Liver (tissue), 9 donors: ENCODE results near the gene UBE2K. TPM values are rescaled to one million over a fixed set of nuclear protein-coding genes. Genes with fewer than 3 reads are reported as not detected.

Experiments
- DNase-seq: peaks from one replicate; pipeline ENCODE4 v3.0.0-alpha.2; 2017; ENCODE audit warnings: low spot score
- H3K27ac ChIP-seq, 2 donors: one replicate each; pipeline ENCODE4 v1.7.0; 2013; ENCODE audit warnings: inconsistent platforms in 2 of 2, low read length in 2 of 2, control low read depth in 1 of 2, low read depth in 1 of 2, mild to moderate bottlenecking in 1 of 2
- H3K27me3 ChIP-seq, 4 donors: one replicate each; pipeline versions ENCODE4 v1.6.1 to v1.7.0; 2013; ENCODE audit warnings: low read length in 3 of 4, inconsistent platforms in 1 of 4, mild to moderate bottlenecking in 1 of 4, moderate library complexity in 1 of 4; ENCODE audit not compliant: control insufficient read depth in 4 of 4, insufficient read depth in 4 of 4
- H3K36me3 ChIP-seq, 4 donors: one replicate each; pipeline versions ENCODE4 v1.6.1 to v1.7.0; 2013; ENCODE audit warnings: low read length in 3 of 4, mild to moderate bottlenecking in 3 of 4, low read depth in 1 of 4, moderate library complexity in 1 of 4; ENCODE audit not compliant: control insufficient read depth in 4 of 4, insufficient read depth in 3 of 4
- H3K4me1 ChIP-seq, 4 donors: one replicate each; pipeline versions ENCODE4 v1.6.1 to v1.7.0; 2013; ENCODE audit warnings: low read length in 3 of 4, mild to moderate bottlenecking in 3 of 4, moderate library complexity in 1 of 4; ENCODE audit not compliant: control insufficient read depth in 4 of 4, insufficient read depth in 4 of 4
- H3K4me3 ChIP-seq, 3 donors: one replicate each; pipeline versions ENCODE4 v1.6.1 to v1.7.0; 2013; ENCODE audit warnings: low read length in 3 of 3, control low read depth in 1 of 3, low read depth in 1 of 3, mild to moderate bottlenecking in 1 of 3
- H3K9ac ChIP-seq, 2 donors: one replicate each; pipeline ENCODE4 v1.7.0; 2013; ENCODE audit warnings: low read length in 2 of 2, mild to moderate bottlenecking in 2 of 2, moderate library complexity in 2 of 2, control low read depth in 1 of 2, low read depth in 1 of 2
- H3K9me3 ChIP-seq, 4 donors: one replicate each; pipeline versions ENCODE4 v1.6.1 to v1.7.0; 2013; ENCODE audit warnings: low read length in 3 of 4; ENCODE audit not compliant: control insufficient read depth in 4 of 4
- EGR1 ChIP-seq, 2 donors: IDR thresholded peaks; 2 replicates each; pipeline ENCODE4 v1.6.1; 2016 to 2018; ENCODE audit warnings: antibody characterized with exemption in 2 of 2, low read depth in 2 of 2
- FOXA1 ChIP-seq: IDR thresholded peaks from 2 replicates; pipeline ENCODE4 v1.6.1; 2016; ENCODE audit warnings: antibody characterized with exemption
- FOXA2 ChIP-seq: IDR thresholded peaks from 2 replicates; pipeline ENCODE4 v1.6.1; 2016; ENCODE audit warnings: antibody characterized with exemption
- GABPA ChIP-seq, 2 donors: IDR thresholded peaks in 1 of 2; conservative IDR thresholded peaks in 1 of 2; 2 replicates each; pipeline ENCODE4 v1.6.1; 2016; ENCODE audit warnings: antibody characterized with exemption in 2 of 2, mild to moderate bottlenecking in 1 of 2, moderate library complexity in 1 of 2
- HNF4A ChIP-seq, 2 donors: conservative IDR thresholded peaks; 2 replicates each; pipeline ENCODE4 v1.6.1; 2016; ENCODE audit warnings: antibody characterized with exemption in 2 of 2, mild to moderate bottlenecking in 2 of 2
- HNF4G ChIP-seq: IDR thresholded peaks from 2 replicates; pipeline ENCODE4 v1.6.1; 2016; ENCODE audit warnings: antibody characterized with exemption
- JUND ChIP-seq, 2 donors: IDR thresholded peaks; 2 replicates each; pipeline ENCODE4 v1.6.1; 2016; ENCODE audit warnings: antibody characterized with exemption in 2 of 2
- NR2F2 ChIP-seq: IDR thresholded peaks from 2 replicates; pipeline ENCODE4 v1.6.1; 2016; ENCODE audit warnings: antibody characterized with exemption
- RAD21 ChIP-seq, 2 donors: IDR thresholded peaks; 2 replicates each; pipeline ENCODE4 v1.6.1; 2016; ENCODE audit warnings: antibody characterized with exemption in 2 of 2, mild to moderate bottlenecking in 2 of 2
- RXRA ChIP-seq, 2 donors: IDR thresholded peaks; 2 replicates each; pipeline ENCODE4 v1.6.1; 2017 to 2018; ENCODE audit warnings: antibody characterized with exemption in 2 of 2, mild to moderate bottlenecking in 1 of 2
- SP1 ChIP-seq: IDR thresholded peaks from 2 replicates; pipeline ENCODE4 v1.6.1; 2018; ENCODE audit warnings: antibody characterized with exemption, mild to moderate bottlenecking
- TAF1 ChIP-seq: conservative IDR thresholded peaks from 2 replicates; pipeline ENCODE4 v1.6.1; 2016; ENCODE audit warnings: antibody characterized with exemption, mild to moderate bottlenecking
- YY1 ChIP-seq: IDR thresholded peaks from 2 replicates; pipeline ENCODE4 v1.6.1; 2016; ENCODE audit warnings: antibody characterized with exemption, mild to moderate bottlenecking
- WGBS: extraction: QIAGEN DNeasy Blood & Tissue Kit; methylation state at CpG from one replicate; pipeline ENCODE4 v1.1.7; 2013; 5-methylcytosine and 5-hydroxymethylcytosine counted together
- polyA plus RNA-seq, 2 donors: library from polyadenylated mRNA; stranded (reverse) in 1 of 2; unstranded in 1 of 2; fragments of 200-250 nt in 1 of 2; fragments of >200 nt in 1 of 2; fragmentation: Nextera tagmentation in 1 of 2; extraction: Ambion mirVana in 1 of 2; gene quantifications; one replicate each; pipeline versions ENCODE4 v1.2.1 to v1.2.3, GENCODE V29; 2013 to 2015
- total RNA-seq, 2 donors: library from RNA; depleted of rRNA; stranded (reverse); fragments of >200 nt; gene quantifications; one replicate each; pipeline ENCODE4 v1.2.3, GENCODE V29; 2014
- TF ChIP-seq, protein P1 (sequence below): IDR thresholded peaks from 2 replicates; pipeline ENCODE4 v1.6.1; 2016; ENCODE audit warnings: antibody characterized with exemption
- TF ChIP-seq, protein P2 (sequence below): IDR thresholded peaks from 2 replicates; pipeline ENCODE4 v1.6.1; 2016; ENCODE audit warnings: antibody characterized with exemption
- TF ChIP-seq, protein P3 (sequence below): IDR thresholded peaks from 2 replicates; pipeline ENCODE4 v1.6.1; 2016; ENCODE audit warnings: antibody characterized with exemption
- TF ChIP-seq, protein P4 (sequence below): fragments of 150-350 bp; IDR thresholded peaks from 2 replicates; pipeline ENCODE4 v1.5.1; 2017; ENCODE audit warnings: improper control_type of control experiment, low read depth, low read length; ENCODE audit not compliant: missing input control
- TF ChIP-seq, protein P5 (sequence below): IDR thresholded peaks from 2 replicates; pipeline ENCODE4 v1.6.1; 2016; ENCODE audit warnings: antibody characterized with exemption, mild to moderate bottlenecking
- donor health status: healthy.
- donor health status: healthy.
- donor health status: healthy.
- donor health status: healthy.
- donor health status: healthy.

Gene UBE2K
- total and polyA plus RNA-seq, 4 donors, result 21.5 to 45.3 (median 26.0) TPM

DNA sequence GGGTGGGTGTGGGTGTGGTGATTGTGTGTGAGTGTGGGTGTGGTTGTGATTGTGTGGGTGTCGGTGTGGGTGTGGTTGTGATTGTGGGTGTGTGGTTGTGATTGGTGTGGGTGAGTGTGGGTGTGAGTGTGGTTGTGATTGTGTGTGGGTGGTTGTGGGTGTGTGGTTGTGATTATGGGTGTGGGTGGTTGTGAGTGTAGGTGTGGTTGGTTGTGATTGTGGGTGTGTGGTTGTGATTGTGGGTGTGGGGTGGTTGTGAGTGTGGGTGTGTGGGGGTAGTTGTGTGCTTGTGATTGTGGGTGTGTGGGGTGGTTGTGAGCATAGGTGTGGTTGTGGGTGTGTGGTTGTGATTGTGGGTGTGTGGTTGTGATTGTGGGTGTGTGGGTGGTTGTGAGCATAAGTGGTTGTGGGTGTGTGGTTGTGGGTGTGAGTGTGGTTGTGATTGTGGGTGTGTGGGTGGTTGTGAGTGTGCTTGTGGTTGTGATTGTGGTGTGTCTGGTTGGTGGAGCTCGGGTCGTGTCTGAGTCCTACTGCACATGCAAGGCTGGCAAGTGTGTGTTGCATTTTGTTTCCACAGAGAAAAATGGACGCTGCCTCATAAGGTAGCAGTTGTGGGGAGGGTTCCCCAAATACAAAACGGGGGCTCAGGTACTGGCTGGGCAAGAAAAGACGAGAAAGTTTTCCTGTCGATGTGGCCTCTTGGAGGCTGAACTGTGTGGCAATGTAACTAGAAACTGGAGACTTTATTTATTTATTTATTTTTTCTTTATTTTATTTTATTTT, 116.7 kb downstream of the UBE2K start:
- Histone ChIP-seq H3K27me3 (no peaks in the 10 kb centered on the region), H3K4me3 (no peak overlapping the region), H3K9me3 (no peaks in the 10 kb centered on the region), H3K4me1 (no peaks in the 10 kb centered on the region), H3K9ac (no peak overlapping the region), H3K27ac (no peak overlapping the region), H3K36me3 (no peaks in the 10 kb centered on the region)
- 86% methylated on average over 7 of the region's 7 CpGs for WGBS
- no peak for DNase-seq
- no peak for TF ChIP-seq JUND (IDR thresholded peaks at IDR 0.05)
- TF ChIP-seq YY1, result no peak
- no peak for TF ChIP-seq SP1
- TF ChIP-seq FOXA1, result no peak
- TF ChIP-seq, protein P1, sequence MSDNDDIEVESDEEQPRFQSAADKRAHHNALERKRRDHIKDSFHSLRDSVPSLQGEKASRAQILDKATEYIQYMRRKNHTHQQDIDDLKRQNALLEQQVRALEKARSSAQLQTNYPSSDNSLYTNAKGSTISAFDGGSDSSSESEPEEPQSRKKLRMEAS, result no peak
- TF ChIP-seq TAF1, result no peak
- no peak for TF ChIP-seq EGR1 (IDR thresholded peaks at IDR 0.05; ENCODE audit: low read depth in 2 of 2)
- no peak for TF ChIP-seq RXRA (IDR thresholded peaks at IDR 0.05)
- TF ChIP-seq HNF4G, result no peak
- TF ChIP-seq RAD21 (IDR thresholded peaks at IDR 0.05), result no peak
- TF ChIP-seq NR2F2, result no peak
- no peak for TF ChIP-seq GABPA (IDR thresholded peaks at IDR 0.05 in 1 of 2, conservative IDR thresholded peaks at IDR 0.05 in 1 of 2)
- TF ChIP-seq, protein P2, sequence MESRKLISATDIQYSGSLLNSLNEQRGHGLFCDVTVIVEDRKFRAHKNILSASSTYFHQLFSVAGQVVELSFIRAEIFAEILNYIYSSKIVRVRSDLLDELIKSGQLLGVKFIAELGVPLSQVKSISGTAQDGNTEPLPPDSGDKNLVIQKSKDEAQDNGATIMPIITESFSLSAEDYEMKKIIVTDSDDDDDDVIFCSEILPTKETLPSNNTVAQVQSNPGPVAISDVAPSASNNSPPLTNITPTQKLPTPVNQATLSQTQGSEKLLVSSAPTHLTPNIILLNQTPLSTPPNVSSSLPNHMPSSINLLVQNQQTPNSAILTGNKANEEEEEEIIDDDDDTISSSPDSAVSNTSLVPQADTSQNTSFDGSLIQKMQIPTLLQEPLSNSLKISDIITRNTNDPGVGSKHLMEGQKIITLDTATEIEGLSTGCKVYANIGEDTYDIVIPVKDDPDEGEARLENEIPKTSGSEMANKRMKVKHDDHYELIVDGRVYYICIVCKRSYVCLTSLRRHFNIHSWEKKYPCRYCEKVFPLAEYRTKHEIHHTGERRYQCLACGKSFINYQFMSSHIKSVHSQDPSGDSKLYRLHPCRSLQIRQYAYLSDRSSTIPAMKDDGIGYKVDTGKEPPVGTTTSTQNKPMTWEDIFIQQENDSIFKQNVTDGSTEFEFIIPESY, result no peak
- no peak for TF ChIP-seq HNF4A (conservative IDR thresholded peaks at IDR 0.05)
- TF ChIP-seq, protein P3, sequence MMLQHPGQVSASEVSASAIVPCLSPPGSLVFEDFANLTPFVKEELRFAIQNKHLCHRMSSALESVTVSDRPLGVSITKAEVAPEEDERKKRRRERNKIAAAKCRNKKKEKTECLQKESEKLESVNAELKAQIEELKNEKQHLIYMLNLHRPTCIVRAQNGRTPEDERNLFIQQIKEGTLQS, result no peak
- no peak for TF ChIP-seq FOXA2
- TF ChIP-seq, protein P4, sequence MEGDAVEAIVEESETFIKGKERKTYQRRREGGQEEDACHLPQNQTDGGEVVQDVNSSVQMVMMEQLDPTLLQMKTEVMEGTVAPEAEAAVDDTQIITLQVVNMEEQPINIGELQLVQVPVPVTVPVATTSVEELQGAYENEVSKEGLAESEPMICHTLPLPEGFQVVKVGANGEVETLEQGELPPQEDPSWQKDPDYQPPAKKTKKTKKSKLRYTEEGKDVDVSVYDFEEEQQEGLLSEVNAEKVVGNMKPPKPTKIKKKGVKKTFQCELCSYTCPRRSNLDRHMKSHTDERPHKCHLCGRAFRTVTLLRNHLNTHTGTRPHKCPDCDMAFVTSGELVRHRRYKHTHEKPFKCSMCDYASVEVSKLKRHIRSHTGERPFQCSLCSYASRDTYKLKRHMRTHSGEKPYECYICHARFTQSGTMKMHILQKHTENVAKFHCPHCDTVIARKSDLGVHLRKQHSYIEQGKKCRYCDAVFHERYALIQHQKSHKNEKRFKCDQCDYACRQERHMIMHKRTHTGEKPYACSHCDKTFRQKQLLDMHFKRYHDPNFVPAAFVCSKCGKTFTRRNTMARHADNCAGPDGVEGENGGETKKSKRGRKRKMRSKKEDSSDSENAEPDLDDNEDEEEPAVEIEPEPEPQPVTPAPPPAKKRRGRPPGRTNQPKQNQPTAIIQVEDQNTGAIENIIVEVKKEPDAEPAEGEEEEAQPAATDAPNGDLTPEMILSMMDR, result no peak
- TF ChIP-seq, protein P5, sequence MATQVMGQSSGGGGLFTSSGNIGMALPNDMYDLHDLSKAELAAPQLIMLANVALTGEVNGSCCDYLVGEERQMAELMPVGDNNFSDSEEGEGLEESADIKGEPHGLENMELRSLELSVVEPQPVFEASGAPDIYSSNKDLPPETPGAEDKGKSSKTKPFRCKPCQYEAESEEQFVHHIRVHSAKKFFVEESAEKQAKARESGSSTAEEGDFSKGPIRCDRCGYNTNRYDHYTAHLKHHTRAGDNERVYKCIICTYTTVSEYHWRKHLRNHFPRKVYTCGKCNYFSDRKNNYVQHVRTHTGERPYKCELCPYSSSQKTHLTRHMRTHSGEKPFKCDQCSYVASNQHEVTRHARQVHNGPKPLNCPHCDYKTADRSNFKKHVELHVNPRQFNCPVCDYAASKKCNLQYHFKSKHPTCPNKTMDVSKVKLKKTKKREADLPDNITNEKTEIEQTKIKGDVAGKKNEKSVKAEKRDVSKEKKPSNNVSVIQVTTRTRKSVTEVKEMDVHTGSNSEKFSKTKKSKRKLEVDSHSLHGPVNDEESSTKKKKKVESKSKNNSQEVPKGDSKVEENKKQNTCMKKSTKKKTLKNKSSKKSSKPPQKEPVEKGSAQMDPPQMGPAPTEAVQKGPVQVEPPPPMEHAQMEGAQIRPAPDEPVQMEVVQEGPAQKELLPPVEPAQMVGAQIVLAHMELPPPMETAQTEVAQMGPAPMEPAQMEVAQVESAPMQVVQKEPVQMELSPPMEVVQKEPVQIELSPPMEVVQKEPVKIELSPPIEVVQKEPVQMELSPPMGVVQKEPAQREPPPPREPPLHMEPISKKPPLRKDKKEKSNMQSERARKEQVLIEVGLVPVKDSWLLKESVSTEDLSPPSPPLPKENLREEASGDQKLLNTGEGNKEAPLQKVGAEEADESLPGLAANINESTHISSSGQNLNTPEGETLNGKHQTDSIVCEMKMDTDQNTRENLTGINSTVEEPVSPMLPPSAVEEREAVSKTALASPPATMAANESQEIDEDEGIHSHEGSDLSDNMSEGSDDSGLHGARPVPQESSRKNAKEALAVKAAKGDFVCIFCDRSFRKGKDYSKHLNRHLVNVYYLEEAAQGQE, result no peak
